Spleen (tissue), 11 donors: ENCODE measurements around the gene CPTP. TPM values are rescaled to one million over a fixed set of nuclear protein-coding genes. Genes with fewer than 3 reads are reported as not detected.

Experiments
- DNase-seq: peaks from one replicate; pipeline ENCODE4 v3.0.0-alpha.2; 2020
- H3K27ac ChIP-seq, 8 donors: fragments of 200-600 bp; sonication (generic) in 7 of 8; 1 replicate in 4 of 8; 2 replicates in 4 of 8; pipeline versions ENCODE4 v1.5.0 to v1.8.0; 2016 to 2021; ENCODE audit warnings: inconsistent platforms in 4 of 8, mild to moderate bottlenecking in 4 of 8, moderate library complexity in 1 of 8
- H3K27me3 ChIP-seq, 7 donors: fragments of 200-600 bp; sonication (generic) in 6 of 7; replicated peaks in 1 of 7; 1 replicate in 4 of 7; 2 replicates in 3 of 7; pipeline versions ENCODE4 v1.5.0 to v1.8.0; 2016 to 2021; ENCODE audit warnings: inconsistent platforms in 3 of 7, mild to moderate bottlenecking in 1 of 7
- H3K36me3 ChIP-seq, 6 donors: fragments of 200-600 bp; sonication (generic) in 5 of 6; 1 replicate in 4 of 6; 2 replicates in 2 of 6; pipeline versions ENCODE4 v1.5.0 to v1.8.0; 2016 to 2021; ENCODE audit warnings: inconsistent platforms in 2 of 6
- H3K4me1 ChIP-seq, 6 donors: fragments of 200-600 bp; sonication (generic) in 5 of 6; 1 replicate in 3 of 6; 2 replicates in 3 of 6; pipeline versions ENCODE4 v1.5.0 to v1.8.0; 2016 to 2021; ENCODE audit warnings: inconsistent platforms in 3 of 6
- H3K4me3 ChIP-seq, 8 donors: fragments of 200-600 bp; sonication (generic) in 7 of 8; 1 replicate in 4 of 8; 2 replicates in 4 of 8; pipeline versions ENCODE4 v1.5.0 to v1.8.0; 2016 to 2021; ENCODE audit warnings: inconsistent platforms in 4 of 8, mild to moderate bottlenecking in 4 of 8, moderate library complexity in 2 of 8
- H3K9me3 ChIP-seq, 8 donors: fragments of 200-600 bp; sonication (generic) in 7 of 8; 1 replicate in 4 of 8; 2 replicates in 4 of 8; pipeline versions ENCODE4 v1.5.0 to v1.8.0; 2016 to 2021; ENCODE audit warnings: inconsistent platforms in 4 of 8
- CTCF ChIP-seq, 11 experiments: fragments of 200-600 bp in 7 of 11; fragments of 450-650 bp in 4 of 11; sonication (generic) in 4 of 11; IDR thresholded peaks in 8 of 11; conservative IDR thresholded peaks in 3 of 11; 1 replicate in 7 of 11; 2 replicates in 4 of 11; pipeline versions ENCODE4 v1.4.0 to v1.8.0; 2016 to 2021; ENCODE audit warnings: antibody characterized with exemption in 11 of 11, inconsistent platforms in 4 of 11, mild to moderate bottlenecking in 1 of 11
- POLR2A ChIP-seq, 3 donors: fragments of 450-650 bp; IDR thresholded peaks; one replicate each; pipeline ENCODE4 v1.5.1; 2017; ENCODE audit warnings: antibody characterized with exemption in 3 of 3, mild to moderate bottlenecking in 1 of 3
- POLR2AphosphoS5 ChIP-seq, 3 donors: sonication (generic); formaldehyde crosslinking; IDR thresholded peaks; one replicate each; pipeline ENCODE4 v1.5.1; 2017; ENCODE audit warnings: antibody characterized with exemption in 3 of 3
- whole genome bisulfite sequencing, 5 donors: extraction: QIAGEN DNeasy Blood & Tissue Kit in 3 of 5; methylation state at CpG; one replicate each; pipeline versions ENCODE4 v1.1.5 to v1.1.7; 2013 to 2018; 5-methylcytosine and 5-hydroxymethylcytosine counted together
- intact Hi-C: fragments of 100-400 bp; cut with DNase I; formaldehyde crosslinking; loops from one replicate; pipeline ENCODE4 v1.15.0; 2023; ENCODE audit warnings: low total_unique reads
- polyA plus RNA-seq, 3 donors: library from polyadenylated mRNA; stranded (reverse); fragments of 200-250 nt; gene quantifications; one replicate each; pipeline ENCODE4 v1.2.1, GENCODE V29; 2013
- total RNA-seq, 7 donors: library from RNA; depleted of rRNA in 3 of 7; stranded (reverse); fragments of >200 nt in 3 of 7; fragmentation: NEBNext Ultra II Directional in 4 of 7; extraction: Animal tissue kit (Norgen Biotek cat#: 25700) in 4 of 7; gene quantifications; one replicate each; pipeline versions ENCODE4 v1.1.0 to v1.2.1, GENCODE V29; 2016 to 2021
- donor health status: healthy with polysubstance abuse.
- donor health status: DM: no; HTN: no; CAD: no; lungs with moderate emphysema.
- donor health status: DM: no; HTN: no; CAD: no.
- donor health status: Bipolar disorder and iron deficiency.
- donor health status: healthy.
- donor health status: DM: no; HTN: no; CAD: no.
- donor health status: DM: yes; HTN: yes; CAD: no.

CPTP gene
- total and polyA plus RNA-seq, 10 donors = 7.5 to 42.1 (median 25.9) TPM

GRCh38 chr1:1336931-1337792 lies 12.6 kb downstream of the CPTP start:
- H3K4me3 ChIP-seq = no peak overlapping the region
- no peak overlapping the region for H3K27ac ChIP-seq
- DNase-seq = no peak
- peaks cover 0 to 64% (median 19%) of the 10 kb centered on the region in 6 donors for H3K36me3 ChIP-seq
- intact Hi-C loops = no loop called here
- TF ChIP-seq POLR2A (IDR thresholded peaks at IDR 0.05) = no peak
- no peak for TF ChIP-seq CTCF (IDR thresholded peaks at IDR 0.05 in 8 of 11, conservative IDR thresholded peaks at IDR 0.05 in 3 of 11)
- TF ChIP-seq POLR2AphosphoS5 (IDR thresholded peaks at IDR 0.05) = no peak
- no peaks in the 10 kb centered on the region for H3K9me3 ChIP-seq
- peaks cover 0 to 19% (median 4%) of the 10 kb centered on the region in 6 donors for H3K4me1 ChIP-seq
- 93 to 98% (median 96%) methylated on average over 25 to 32 of the region's 32 CpGs for WGBS, 5 donors
- H3K27me3 ChIP-seq = no peaks in the 10 kb centered on the region

GRCh38 chr1:1337793-1338147 lies 13.2 kb downstream of the CPTP start:
- Histone ChIP-seq H3K9me3 (no peaks in the 10 kb centered on the region), H3K27ac (no peak overlapping the region), H3K4me1 (peaks cover 0 to 19% (median 4%) of the 10 kb centered on the region in 6 donors), H3K36me3 (peaks cover 0 to 67% (median 19%) of the 10 kb centered on the region in 6 donors), H3K4me3 (no peak overlapping the region), H3K27me3 (no peaks in the 10 kb centered on the region)
- TF ChIP-seq POLR2AphosphoS5 (IDR thresholded peaks at IDR 0.05) (no peak), CTCF (IDR thresholded peaks at IDR 0.05 in 8 of 11, conservative IDR thresholded peaks at IDR 0.05 in 3 of 11) (no peak), POLR2A (IDR thresholded peaks at IDR 0.05) (no peak)
- intact Hi-C loops = no loop called here
- 82 to 95% (median 91%) methylated on average over 14 to 18 of the region's 18 CpGs for WGBS, 5 donors
- no peak for DNase-seq

GRCh38 chr1:1338278-1338677 lies 13.7 kb downstream of the CPTP start:
- Histone ChIP-seq H3K36me3 (peaks cover 0 to 67% (median 19%) of the 10 kb centered on the region in 6 donors), H3K4me1 (peaks cover 0 to 19% (median 4%) of the 10 kb centered on the region in 6 donors), H3K27ac (no peak overlapping the region), H3K4me3 (no peak overlapping the region), H3K9me3 (no peaks in the 10 kb centered on the region), H3K27me3 (no peaks in the 10 kb centered on the region)
- intact Hi-C loops = no loop called here
- 92 to 97% (median 96%) methylated on average over 4 to 36 of the region's 36 CpGs for WGBS, 5 donors
- no peak for DNase-seq
- TF ChIP-seq POLR2AphosphoS5 (IDR thresholded peaks at IDR 0.05) (no peak), CTCF (IDR thresholded peaks at IDR 0.05 in 8 of 11, conservative IDR thresholded peaks at IDR 0.05 in 3 of 11) (no peak)

GRCh38 chr1:1340185-1340584 lies 15.6 kb downstream of the CPTP start:
- no peak for DNase-seq
- H3K4me3 ChIP-seq = no peak overlapping the region
- H3K36me3 ChIP-seq = peaks cover 0 to 67% (median 19%) of the 10 kb centered on the region in 6 donors
- H3K27me3 ChIP-seq = no peaks in the 10 kb centered on the region
- no peaks in the 10 kb centered on the region for H3K9me3 ChIP-seq
- TF ChIP-seq POLR2AphosphoS5 (IDR thresholded peaks at IDR 0.05) (no peak), CTCF (IDR thresholded peaks at IDR 0.05 in 8 of 11, conservative IDR thresholded peaks at IDR 0.05 in 3 of 11) (no peak), POLR2A (IDR thresholded peaks at IDR 0.05) (no peak)
- WGBS, 5 donors = 87 to 96% (median 90%) methylated on average over 15 to 23 of the region's 23 CpGs
- intact Hi-C loops = no loop called here
- H3K27ac ChIP-seq = no peak overlapping the region
- H3K4me1 ChIP-seq = peaks cover 0 to 16% (median 5%) of the 10 kb centered on the region in 6 donors
